ENCODE results near the gene ONECUT2.
"Not testable (repeated sequence)": the region's sequence is repeated elsewhere in the genome, so short reads cannot be mapped to it uniquely, and the experiment has no call there.

ONECUT2 gene

DNA sequence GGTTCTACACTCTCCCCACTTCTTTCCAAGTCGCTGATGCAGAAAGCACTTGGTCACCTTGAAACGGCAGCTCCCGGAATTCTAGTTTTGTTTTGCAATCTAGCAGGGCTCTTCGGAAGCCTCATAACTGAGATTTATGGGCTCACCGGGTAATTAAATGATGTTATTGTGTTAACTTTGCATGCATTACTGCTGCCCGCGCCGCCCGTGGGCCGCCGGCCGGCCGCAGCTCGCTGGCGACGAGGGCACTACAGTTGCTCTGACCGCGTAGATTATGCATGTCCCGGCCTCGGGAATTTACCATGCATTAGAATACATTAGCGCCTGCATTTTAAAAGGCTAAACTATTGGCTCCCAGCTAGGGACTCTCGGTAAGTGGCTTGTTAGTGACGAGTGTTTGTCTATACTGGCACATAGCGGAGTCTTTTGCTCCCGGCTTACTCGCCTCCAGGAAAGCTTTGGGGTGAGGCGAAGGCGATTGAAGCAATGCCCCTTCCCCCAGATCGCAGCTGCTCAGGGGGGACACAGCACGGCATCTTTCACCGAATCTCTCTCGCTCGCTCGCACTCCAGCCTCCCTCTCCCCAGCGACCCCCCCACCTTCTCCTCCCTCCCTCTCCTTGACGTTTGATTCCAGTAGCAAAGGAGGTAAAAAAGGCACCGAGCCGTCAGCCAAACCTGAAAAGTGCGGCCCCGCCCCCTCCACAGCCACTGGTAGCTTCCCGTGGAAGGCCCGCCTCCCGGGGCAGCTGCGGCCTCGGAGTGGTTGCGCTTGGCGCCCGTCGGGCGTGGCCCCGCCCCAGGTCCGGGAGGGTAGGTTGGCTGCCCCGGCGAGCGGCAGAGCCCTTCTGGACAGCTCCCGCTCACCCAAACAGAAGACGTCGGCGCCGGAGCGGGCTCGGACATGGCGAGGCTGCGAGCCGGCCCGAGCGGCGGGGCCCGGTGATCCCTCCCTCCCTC lies at the start of gene ONECUT2:
Gene ONECUT2, plus strand, starts transcription at position 839 of the 959 bp plus-strand sequence. CDS start 343 bp downstream, outside the sequence.
- FAIRE-seq = no peak

DNA sequence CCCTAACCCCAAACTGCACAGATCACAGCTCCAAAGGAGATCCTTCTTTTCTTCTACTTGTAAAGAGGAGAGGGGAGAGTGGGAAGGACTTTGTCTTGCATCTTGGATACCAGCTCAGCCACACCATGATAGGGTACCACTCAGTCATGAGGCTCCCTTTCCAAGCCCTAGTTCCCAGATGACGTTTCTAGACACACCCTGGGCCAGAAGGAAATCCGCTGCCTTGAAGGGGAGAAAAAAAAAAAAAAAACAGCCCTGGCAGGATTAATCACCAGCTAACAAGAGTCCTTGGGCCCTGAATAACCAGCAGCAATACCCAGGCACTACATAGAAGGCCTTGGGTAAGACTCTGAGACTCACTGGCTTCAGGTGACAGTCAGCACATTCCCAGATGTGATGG lies 45.9 kb upstream of the ONECUT2 start:
- no peak for FAIRE-seq

DNA sequence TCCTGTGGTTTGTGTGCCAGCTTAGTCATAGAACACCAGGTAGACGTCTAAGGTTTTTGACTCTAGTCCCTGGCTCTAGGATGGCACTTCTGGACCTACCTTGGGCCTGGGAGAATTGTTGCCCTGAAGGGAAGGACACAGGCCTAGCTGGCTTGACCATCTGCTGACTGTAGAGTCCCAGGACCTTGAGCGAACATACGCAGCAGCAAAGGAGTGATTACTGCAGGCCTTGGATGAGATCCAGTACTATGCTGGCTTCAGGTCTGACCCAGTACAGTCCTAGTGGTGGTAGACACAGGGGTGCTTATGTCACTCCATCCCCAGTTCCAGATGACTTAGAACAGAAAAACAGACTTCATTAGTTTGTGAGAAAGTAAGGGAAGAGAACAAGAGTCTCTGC lies 45.1 kb upstream of the ONECUT2 start:
- FAIRE-seq = no peak

DNA sequence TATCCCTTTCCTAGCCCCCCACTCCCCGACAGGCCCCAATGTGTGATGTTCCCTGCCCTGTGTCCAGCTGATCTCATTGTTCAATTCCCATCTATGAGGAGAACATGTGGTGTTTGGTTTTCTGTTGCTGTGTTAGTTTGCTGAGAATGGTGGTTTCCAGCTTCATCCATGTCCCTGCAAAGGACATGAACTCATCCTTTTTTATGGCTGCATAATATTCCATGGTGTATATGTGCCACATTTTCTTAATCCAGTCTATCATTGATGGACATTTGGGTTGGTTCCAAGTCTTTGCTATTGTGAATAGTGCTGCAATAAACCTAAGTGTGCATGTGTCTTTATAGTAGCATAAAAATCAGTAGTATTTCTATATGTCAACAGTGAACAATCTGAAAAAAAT lies 40.4 kb upstream of the ONECUT2 start:
- FAIRE-seq = not testable (repeated sequence)

DNA sequence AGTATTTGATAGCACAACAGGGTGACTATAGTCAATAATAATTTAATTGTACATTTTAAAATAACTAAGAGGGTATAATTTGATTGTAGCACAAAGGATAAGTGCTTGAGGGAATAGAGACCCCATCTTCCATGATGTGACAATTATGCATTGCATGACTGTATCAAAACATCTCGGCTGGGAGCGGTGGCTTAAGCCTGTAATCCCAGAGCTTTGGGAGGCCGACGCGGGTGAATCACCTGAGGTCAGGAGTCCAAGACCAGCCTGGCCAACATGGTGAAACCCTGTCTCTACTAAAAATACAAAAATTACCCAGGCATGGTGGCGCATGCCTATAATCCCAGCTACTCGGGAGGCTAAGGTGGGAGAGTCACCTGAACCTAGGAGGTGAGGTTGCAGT lies 38.3 kb upstream of the ONECUT2 start:
- FAIRE-seq = not testable (repeated sequence)

DNA sequence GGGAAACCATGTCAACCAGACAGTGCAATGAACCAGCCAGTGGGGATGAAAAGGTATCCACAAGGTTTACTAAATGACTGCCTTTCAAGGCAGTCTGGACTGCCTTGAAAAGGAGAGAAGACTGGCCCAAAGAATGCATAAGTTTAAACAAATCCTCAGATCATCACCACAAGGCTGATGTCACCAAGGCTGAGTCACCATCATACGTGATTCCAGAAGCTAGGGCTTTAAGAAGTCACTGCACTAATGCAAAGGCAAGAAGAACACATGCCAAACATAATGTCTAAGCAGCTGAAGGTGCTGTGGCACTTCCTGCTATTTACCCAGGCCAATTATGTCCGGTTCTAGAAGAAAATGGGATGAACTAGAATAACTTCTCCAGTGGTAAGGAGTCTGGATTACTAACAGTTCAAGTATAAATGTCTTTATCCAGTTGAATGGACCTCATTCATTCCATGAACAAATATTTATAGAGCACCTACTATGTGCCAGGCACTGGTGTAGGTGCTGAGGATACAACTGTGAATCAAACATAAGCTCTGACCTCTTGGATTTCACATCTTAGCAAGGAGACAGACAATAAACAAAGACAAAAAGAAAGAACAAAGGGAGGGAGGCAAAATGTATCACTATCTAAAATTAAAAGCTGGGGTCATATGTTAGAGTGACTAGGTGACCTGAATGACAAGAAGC lies 37.6 kb upstream of the ONECUT2 start:
- FAIRE-seq = no peak

DNA sequence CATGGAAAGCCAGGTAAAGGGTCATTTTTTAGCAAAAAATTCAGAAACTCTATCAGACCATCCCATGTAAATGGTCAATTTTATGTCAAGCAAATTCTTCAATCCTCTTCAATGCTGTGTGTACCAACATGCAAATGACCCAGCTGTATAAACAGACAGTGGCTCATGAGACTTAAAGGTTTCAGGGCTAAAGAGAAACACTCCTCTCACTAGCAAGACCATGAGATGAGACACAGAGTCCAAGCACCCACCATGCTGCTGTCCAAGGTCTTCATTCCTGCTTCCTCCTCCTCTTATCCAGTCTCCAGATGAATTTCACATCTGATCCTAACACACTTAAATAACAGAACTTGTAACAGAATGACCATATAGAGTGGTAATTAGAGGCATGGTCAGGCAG lies 30.8 kb upstream of the ONECUT2 start:
- FAIRE-seq = no peak

DNA sequence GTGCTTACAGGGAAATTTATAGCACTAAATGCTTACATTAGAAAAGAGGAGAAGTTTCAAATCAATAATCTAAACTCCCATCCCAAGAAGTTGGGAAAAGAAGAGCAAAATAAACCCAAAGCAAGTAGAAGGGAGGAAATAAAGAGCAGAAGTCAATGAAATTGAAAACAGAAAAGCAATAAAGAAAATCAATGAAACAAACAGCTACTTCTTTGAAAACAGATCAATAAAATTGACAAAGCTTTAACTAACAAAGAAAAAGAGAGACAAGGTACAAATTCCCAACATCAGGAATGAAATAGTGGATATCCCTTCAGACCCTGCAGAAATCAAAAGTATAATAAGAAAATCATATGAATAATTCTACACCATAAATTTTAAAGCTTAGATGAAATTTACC lies 25.5 kb upstream of the ONECUT2 start:
- no peak for FAIRE-seq

DNA sequence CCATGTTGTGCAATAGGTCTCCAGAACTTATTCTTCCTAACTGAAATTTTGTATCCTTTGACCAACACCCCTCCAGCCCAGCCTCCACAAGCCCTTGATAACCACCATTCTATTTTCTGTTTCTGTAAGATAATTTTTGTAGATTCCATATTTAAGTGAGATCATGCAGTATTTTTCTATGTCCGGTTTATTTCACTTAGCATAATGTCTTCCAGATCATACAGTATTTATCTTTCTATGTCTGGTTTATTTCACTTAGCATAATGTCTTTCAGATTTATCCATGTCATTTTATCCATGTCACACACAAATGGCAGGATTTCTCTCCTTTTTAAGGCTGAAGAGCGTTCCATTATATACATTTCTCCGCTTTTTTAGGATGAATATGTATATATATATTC lies 24.4 kb upstream of the ONECUT2 start:
- no peak for FAIRE-seq

DNA sequence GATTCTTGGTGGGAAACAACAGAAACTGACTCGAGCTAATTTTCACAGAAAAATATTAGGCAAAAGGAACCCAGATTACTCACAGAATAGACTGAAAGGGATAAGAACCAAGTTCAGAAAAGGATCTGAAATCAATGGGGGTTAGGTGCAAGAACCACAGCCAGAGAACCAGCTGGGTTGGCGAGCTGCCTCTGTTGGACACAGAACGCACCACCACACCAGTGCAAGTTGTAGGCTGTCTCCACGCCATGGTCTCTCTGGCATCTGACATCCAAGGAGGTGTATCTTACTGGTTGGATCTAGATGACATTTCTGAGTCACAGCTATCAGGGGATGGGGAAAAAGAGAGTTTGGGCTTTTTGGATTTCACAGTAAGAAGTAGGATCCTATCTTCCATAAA lies 18.6 kb upstream of the ONECUT2 start:
- FAIRE-seq = no peak

DNA sequence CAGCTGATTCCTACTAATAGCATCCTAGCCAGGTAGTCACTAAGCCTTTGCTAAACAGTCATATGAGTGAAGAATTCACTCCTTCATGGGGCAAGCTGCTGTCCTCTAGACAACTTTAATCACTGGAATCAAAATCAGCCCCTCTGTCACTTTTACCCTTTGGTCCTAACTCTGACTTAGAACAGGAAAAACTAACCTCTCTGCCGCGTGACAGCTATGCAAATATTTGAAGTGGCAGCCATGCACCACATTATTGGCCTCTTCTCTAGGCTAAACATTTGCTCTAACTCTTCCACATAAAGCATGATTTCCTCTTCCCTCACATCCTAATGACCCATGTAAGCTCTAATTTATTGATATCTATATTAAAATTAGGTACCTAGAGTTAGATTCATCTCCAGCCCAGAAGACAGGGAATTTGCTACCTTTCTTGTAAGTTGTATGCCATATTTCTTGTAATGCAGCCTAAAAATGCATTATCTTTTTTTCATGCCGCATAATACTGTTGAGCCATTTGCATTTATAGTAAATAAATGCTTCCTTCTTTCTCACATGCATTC lies 12.8 kb upstream of the ONECUT2 start:
- FAIRE-seq = no peak

DNA sequence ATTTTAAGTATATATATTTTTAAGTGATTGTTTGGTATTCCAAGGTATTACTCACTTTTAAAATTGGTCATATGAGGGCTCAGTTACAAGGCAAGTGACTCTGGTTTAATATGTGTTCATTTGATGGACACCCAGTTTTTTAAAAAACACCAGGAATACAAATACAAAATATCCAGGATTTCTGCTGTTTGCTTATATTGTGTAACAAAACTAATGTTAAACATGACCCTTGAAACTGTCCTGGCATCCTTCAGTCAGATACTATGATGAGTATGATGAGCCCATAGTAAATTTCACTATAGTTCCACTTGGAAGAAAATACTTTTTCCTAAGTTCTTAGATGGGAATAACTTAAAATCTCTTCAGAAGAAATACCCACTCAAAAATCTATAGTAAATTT lies 11.4 kb upstream of the ONECUT2 start:
- FAIRE-seq = no peak

DNA sequence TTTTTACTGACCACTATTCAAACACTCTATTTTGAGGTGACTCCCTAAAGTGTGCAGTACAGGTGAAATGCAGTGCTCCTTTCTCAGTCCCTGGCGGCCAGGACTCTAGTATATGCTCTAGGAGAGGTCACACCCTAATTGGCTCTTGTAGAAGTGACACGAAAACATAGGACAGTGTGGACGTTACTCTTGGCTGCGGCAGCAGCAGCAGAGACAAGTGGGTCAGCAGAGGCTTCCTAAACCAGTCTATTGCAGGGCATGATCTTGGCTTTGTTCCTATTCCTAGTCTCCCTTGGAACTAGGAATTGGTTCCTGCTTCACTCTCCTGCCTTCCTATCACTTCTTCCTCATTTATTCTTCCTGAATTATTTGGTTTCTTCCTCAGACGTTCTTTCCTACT lies 10.1 kb upstream of the ONECUT2 start:
- FAIRE-seq = no peak

DNA sequence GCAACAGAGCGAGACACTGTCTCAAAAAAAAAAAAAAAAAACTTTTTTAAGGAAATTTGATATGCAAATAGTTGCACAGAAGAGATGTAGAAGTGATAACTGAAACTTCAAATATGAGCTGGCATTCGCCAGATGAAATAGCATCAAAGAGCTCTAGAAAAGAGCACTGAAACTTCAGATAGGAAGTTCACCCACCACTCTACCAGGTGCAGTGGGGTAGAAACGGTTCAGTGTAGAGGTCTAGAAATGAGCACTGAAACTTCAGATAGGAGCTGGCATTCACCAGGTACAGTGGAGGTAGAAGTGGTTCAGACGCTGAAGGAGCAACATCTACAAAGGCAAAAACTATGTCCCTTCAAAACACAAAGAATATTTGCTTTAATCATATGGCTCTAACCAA lies 9.0 kb upstream of the ONECUT2 start:
- no peak for FAIRE-seq

DNA sequence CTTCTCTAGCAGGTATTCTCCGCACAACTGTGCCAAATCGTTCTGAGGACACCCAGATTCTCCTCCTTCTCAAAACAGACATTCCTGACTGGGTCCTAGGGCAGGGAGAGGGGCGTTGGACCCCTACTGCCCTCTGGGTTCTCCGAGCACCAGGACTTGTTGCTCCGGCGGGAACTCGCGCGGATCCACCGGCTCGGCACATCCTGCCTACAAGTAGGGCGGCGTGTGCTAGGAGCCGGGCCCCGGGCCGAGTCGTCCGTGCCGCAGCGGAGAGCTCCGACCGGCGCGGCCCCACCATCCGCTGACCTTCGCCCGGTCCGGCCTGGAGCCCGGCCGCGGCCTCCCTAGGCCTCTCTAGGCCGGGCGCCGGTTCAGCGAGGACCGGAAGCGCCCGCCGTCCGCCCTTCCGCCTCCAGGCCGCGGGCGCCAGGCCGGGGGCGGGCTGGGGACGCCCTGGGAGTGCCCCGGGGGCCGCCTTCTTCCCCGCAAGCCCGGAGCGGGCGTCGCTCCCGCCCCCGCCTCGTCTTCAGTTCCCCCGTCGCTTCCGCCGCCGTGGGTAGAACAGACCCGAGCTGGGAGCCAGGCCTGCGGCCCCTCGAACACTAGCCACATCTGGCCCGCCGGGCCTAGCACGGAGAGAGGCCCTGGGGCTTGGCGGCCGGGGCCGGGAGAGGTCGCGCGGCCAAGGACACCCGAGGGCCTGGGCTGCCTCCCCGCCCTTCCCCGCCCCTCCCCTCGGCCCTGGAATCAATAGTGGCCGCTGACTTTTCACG lies 7.6 kb upstream of the ONECUT2 start:
- no peak for FAIRE-seq

DNA sequence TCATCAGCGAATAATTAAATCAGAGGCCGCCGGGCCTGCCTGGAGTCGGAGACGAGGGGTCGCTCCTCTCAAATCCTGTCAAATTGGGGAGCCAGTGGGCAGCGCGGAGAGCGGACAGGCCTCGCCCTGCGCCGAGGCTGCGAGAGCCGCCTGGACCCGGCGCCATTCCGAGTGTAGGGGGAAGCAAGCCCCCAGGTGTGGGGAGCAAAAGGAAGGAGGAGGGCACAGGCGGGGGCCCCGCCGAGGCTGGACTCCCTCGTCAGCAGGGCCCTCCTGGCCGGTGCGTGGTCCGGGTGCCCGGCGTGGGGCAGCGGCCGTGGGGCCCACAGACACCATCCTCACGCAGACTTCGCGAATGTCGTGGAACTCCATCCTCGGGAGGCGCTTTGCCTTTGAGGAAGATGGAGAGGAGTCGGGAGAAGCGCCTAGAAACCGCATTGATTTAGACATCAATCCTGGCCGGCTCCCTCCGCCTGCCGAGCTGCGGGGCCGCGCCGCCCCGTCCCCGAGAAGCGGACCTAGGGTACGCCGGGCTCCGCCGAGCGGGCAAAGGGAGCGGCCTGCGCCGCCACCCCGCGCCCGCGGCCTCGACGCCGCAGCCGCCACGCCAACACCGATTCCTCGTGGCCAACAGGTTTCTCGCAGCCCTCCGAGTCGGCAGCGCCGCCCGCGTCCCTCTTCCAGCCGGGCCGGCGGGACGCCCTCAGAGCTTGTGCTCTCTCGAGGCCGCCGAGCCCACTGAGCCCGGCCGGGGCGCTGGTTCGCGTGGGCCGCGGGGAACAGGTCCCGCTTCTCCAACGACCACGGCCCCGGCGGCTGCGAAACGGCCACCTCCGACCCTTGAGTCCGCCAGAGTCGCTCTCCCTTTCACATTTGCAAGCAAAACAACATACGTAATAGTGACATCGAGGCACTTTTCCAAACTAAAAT lies 6.7 kb upstream of the ONECUT2 start:
- no peak for FAIRE-seq

DNA sequence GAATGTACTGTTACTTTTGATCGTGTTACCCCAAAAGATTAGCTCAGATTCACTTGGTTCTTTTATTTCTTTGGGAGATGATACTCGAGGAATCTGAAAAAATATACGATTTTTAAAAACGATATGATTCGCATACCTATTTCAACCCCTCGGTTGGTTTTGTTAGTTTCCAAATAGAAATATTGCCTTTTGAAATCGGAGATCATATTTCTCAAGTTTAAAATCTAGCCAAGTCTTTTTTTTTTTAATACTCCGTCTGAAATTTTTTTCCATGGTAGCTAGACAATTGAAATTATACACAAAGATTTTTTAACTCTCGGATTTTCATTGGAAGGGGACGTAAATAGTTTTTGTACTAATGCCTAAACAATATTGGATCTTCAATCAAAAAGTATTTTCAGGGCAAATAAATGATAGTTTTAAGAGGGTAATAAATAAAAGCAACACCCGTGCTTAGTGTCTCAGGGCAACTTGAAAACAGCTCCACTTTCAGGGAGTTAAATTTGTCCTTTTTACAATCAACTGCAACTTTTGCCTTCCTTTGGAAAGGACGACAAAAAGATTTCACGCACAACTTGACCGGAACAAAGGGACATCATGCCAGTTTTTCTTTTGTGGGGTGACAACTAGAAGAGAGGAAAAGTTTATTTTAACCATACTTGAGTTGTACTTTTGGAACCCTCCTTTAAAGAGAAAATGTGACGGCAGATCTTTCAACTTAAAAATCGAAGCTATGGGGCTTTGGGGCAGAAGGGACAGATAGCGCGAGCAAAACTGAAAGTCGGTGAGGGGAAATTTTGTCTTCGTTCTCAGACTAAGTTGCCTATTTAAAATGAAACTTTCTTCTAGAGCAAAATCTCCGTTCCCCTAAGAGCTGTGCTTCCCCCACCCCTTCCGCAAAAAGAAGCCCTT lies 5.8 kb upstream of the ONECUT2 start:
- FAIRE-seq = no peak

DNA sequence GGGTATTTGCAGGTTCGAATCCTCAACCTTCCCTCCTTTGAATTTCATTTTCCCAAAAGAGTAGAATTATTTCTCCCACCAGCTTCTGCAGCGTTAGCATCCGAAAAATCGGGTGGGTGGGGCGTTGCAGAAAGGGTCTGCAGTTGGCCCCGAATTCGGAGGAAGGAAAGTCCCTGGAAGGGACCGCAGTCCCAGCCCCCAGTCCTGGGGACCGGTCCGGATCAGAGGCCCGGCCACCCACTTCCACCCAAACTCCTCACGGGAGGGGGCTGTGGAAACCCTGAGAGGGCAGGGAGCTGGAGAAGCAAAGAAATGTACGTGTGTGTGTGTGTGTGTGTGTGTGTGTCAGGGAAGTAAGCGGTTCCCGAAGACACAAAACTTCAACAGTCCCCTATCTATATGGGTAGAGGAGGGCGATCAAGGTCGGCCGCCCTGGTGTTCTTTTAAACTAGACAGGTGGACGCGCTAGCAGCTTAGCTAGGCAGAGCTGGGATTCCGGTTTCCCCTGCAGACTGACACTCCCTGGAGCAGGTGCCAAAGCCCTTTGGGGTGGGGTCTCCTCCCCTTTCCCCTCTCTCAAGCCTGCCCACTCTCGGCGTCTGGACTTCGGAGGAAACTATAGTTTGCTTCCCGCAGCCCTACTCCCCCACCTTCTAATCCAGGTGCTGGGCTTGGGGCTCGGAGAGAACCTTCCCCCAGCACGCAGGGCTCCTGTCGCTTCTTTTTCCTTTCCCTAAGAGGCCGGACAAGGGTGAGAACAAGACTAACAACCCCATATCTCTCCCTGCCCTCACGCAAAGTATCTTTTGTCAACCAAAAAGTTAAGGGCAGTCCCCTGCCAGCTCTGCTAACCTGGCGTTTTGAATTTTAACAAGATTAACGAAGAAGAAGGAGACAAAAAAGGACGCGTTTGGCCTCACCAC lies 4.8 kb upstream of the ONECUT2 start:
- no peak for FAIRE-seq

DNA sequence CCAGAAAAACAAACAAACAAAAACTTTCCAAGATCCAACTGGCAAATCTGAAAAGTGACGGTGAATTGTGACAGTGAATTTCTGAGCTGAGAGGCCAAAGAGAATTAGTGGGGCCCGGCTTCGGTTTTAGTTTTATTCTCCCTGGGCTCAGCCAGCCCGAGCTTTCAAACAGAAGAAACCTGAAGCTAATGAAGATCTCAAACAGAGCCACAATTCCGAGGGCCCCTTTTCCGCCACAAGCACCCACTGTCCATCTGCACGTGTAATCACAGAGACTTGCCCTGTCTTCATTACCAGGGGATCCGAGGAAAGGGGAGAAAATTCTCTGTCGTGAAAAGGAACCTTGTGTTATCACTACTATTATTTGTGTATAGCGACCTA lies 4.2 kb upstream of the ONECUT2 start:
- no peak for FAIRE-seq
